Caco-2 (cell line): ENCODE measurements around the gene NES. TPM values are rescaled to one million over a fixed set of nuclear protein-coding genes. Genes with fewer than 3 reads are reported as not detected.

Experiments used
- BruUV-seq: library from RNA; stranded (reverse); fragments of 400-500 nt; replicated peaks from 2 replicates; lab custom pipeline; 2021; lab: Mats Ljungman, UMichigan
- CTCF ChIA-PET: fragments of 300-600 bp; sonication (Branson Sonifier 250); formaldehyde crosslinking; loops from one replicate; lab custom pipeline; 2022; ENCODE audit warnings: antibody characterized with exemption; lab: Charles Lee
- POLR2A ChIA-PET: fragments of 300-600 bp; sonication (Branson Sonifier 250); formaldehyde crosslinking; loops from one replicate; lab custom pipeline; 2022; ENCODE audit warnings: antibody characterized with exemption; lab: Charles Lee
- DNase-seq, 2 experiments: peaks; one replicate each; pipeline versions ENCODE4 v3.0.0 to v3.0.0-alpha.2; 2020 to 2022
- H3K27me3 ChIP-seq: replicated peaks from 2 replicates; pipeline ENCODE4 v1.6.0; 2011; ENCODE audit warnings: low read length; ENCODE audit not compliant: control insufficient read depth, insufficient read depth
- H3K36me3 ChIP-seq: 2 replicates; pipeline ENCODE4 v1.5.1; 2011; ENCODE audit warnings: low read length; ENCODE audit not compliant: control insufficient read depth, insufficient read depth
- H3K4me1 ChIP-seq: fragments of 250-450 bp; sonication (Bioruptor Pico); 2 replicates; pipeline ENCODE4 v1.5.1; 2020; ENCODE audit warnings: mild to moderate bottlenecking
- H3K4me3 ChIP-seq: 2 replicates; pipeline ENCODE4 v1.5.1; 2011; ENCODE audit warnings: low read depth, mild to moderate bottlenecking, control low read depth, low read length
- H3K9me3 ChIP-seq: fragments of 250-450 bp; sonication (Bioruptor Pico); 2 replicates; pipeline ENCODE4 v1.5.1; 2020; ENCODE audit warnings: mild to moderate bottlenecking, moderate library complexity
- H3K27ac Mint-ChIP-seq: one replicate; pipeline ENCODE4 v1.8.0; 2022; ENCODE audit warnings: mixed read lengths; ENCODE audit not compliant: unreplicated experiment
- H3K27me3 Mint-ChIP-seq: one replicate; pipeline ENCODE4 v1.8.0; 2022; ENCODE audit warnings: mixed read lengths; ENCODE audit not compliant: insufficient read depth, unreplicated experiment
- H3K36me3 Mint-ChIP-seq: one replicate; pipeline ENCODE4 v1.8.0; 2022; ENCODE audit warnings: mild to moderate bottlenecking, mixed read lengths; ENCODE audit not compliant: insufficient read depth, unreplicated experiment
- H3K4me1 Mint-ChIP-seq: one replicate; pipeline ENCODE4 v1.8.0; 2022; ENCODE audit warnings: low read depth, mixed read lengths; ENCODE audit not compliant: unreplicated experiment
- H3K4me3 Mint-ChIP-seq: one replicate; pipeline ENCODE4 v1.8.0; 2022; ENCODE audit warnings: mild to moderate bottlenecking, moderate library complexity, mixed read lengths; ENCODE audit not compliant: unreplicated experiment
- H3K9me3 Mint-ChIP-seq: one replicate; pipeline ENCODE4 v1.8.0; 2022; ENCODE audit warnings: mixed read lengths; ENCODE audit not compliant: unreplicated experiment
- intact Hi-C: fragments of 100-400 bp; cut with micrococcal nuclease; formaldehyde crosslinking; loops from one replicate; pipeline ENCODE4 v1.10.0; 2022; ENCODE audit not compliant: unreplicated experiment
- total RNA-seq: library from RNA; stranded (reverse); gene quantifications from 2 replicates; pipeline ENCODE4 v1.2.3, GENCODE V29; 2022
- TF ChIP-seq, protein P1 (sequence below), 2 experiments: fragments of 200-600 bp in 1 of 2; IDR thresholded peaks; 1 replicate in 1 of 2; 2 replicates in 1 of 2; pipeline versions ENCODE4 v1.5.1 to v1.8.0; 2011 to 2022; ENCODE audit warnings: antibody characterized with exemption in 1 of 2, control low read depth in 1 of 2, inconsistent platforms in 1 of 2, low read depth in 1 of 2, low read length in 1 of 2, mild to moderate bottlenecking in 1 of 2, moderate library complexity in 1 of 2; ENCODE audit not compliant: insufficient read depth in 1 of 2, severe bottlenecking in 1 of 2, unreplicated experiment in 1 of 2

Gene NES
- total RNA-seq, 1 experiment from 2014 or later, result 18.0 TPM

GRCh38 chr1:156625436-156626078 is 51.6 kb downstream of the NES start:
- Mint-ChIP-seq H3K36me3 (no peaks in the 10 kb centered on the region), H3K27me3 (peaks cover 21% of the 10 kb centered on the region), H3K4me3 (peak overlapping the region; percentile 64), H3K27ac (no peak overlapping the region), H3K9me3 (no peaks in the 10 kb centered on the region), H3K4me1 (peaks cover 17% of the 10 kb centered on the region)
- ChIA-PET POLR2A (interaction anchor here (0.6 kb wide), 1 partner anchor 39 kb away, joined by 3 read pairs; no protein-coding TSS in a partner anchor), CTCF (interaction anchor here (1.0 to 2.5 kb wide), 4 partner anchors 23 to 64 kb away, joined by 3 to 19 read pairs (median 16); partner anchors contain the start of gene NES)
- Histone ChIP-seq H3K4me3 (peak overlapping the region; percentile 28), H3K4me1 (peaks cover 13% of the 10 kb centered on the region), H3K27me3 (peaks cover 1% of the 10 kb centered on the region; the same call in 1 of the 2 replicates), H3K36me3 (no peaks in the 10 kb centered on the region), H3K9me3 (no peaks in the 10 kb centered on the region)
- peak; percentile 50 to 62 for DNase-seq
- no TSS peak for BruUV-seq
- intact Hi-C loops, result no loop called here
- TF ChIP-seq, protein P1, sequence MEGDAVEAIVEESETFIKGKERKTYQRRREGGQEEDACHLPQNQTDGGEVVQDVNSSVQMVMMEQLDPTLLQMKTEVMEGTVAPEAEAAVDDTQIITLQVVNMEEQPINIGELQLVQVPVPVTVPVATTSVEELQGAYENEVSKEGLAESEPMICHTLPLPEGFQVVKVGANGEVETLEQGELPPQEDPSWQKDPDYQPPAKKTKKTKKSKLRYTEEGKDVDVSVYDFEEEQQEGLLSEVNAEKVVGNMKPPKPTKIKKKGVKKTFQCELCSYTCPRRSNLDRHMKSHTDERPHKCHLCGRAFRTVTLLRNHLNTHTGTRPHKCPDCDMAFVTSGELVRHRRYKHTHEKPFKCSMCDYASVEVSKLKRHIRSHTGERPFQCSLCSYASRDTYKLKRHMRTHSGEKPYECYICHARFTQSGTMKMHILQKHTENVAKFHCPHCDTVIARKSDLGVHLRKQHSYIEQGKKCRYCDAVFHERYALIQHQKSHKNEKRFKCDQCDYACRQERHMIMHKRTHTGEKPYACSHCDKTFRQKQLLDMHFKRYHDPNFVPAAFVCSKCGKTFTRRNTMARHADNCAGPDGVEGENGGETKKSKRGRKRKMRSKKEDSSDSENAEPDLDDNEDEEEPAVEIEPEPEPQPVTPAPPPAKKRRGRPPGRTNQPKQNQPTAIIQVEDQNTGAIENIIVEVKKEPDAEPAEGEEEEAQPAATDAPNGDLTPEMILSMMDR (IDR thresholded peaks at IDR 0.05; ENCODE audit: insufficient read depth in 1 of 2, low read depth in 1 of 2, low read length in 1 of 2, severe bottlenecking in 1 of 2, unreplicated experiment in 1 of 2), result peak; percentile 74 to 75

DNA sequence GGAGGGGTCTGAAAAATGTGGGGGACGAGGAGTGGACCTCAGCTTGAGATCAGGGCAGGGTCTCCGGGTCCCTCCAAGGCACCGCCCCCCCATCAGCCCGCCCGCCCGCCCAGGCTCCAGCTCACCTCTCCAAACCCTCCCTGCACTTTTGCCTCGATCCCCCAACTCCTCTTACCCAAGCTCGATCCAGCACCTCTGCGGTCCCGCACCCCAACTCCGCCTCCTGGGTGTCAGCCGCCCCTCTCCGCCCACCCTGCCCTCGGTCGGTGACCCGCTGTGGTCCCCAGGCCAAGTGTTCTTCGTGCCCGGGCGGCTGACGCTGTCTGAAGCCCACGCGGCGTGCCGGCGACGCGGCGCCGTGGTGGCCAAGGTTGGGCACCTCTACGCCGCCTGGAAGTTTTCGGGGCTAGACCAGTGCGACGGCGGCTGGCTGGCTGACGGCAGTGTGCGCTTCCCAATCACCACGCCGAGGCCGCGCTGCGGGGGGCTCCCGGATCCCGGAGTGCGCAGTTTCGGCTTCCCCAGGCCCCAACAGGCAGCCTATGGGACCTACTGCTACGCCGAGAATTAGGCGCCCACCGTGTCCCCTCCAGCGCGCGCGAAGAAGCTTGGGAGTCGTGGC is 52.3 kb downstream of the NES start:
- H3K4me1 Mint-ChIP-seq, result peaks cover 17% of the 10 kb centered on the region
- H3K4me3 Mint-ChIP-seq, result peak overlapping the region; percentile 64
- H3K27ac Mint-ChIP-seq, result no peak overlapping the region
- peak overlapping the region; percentile 28 for H3K4me3 ChIP-seq
- no TSS peak for BruUV-seq
- ChIA-PET CTCF (interaction anchor here (0.5 to 2.5 kb wide), 18 partner anchors 10 to 205 kb away, joined by 3 to 19 read pairs (median 5); partner anchors contain the start of gene NES), POLR2A (interaction anchor here (0.6 to 0.9 kb wide), 2 partner anchors 40 to 52 kb away, joined by 3 to 4 read pairs; partner anchors contain the start of gene NES)
- H3K27me3 Mint-ChIP-seq, result peaks cover 25% of the 10 kb centered on the region
- TF ChIP-seq, protein P1 (IDR thresholded peaks at IDR 0.05; ENCODE audit: insufficient read depth in 1 of 2, low read depth in 1 of 2, low read length in 1 of 2, severe bottlenecking in 1 of 2, unreplicated experiment in 1 of 2), result no peak
- H3K4me1 ChIP-seq, result peaks cover 13% of the 10 kb centered on the region
- intact Hi-C loops, result no loop called here
- H3K9me3 Mint-ChIP-seq, result no peaks in the 10 kb centered on the region
- peak in 1 of 2 experiments; percentile 18 for DNase-seq
- no peaks in the 10 kb centered on the region for H3K9me3 ChIP-seq
- H3K36me3 Mint-ChIP-seq, result no peaks in the 10 kb centered on the region
- H3K27me3 ChIP-seq, result peaks cover 1% of the 10 kb centered on the region; the same call in 1 of the 2 replicates
- no peaks in the 10 kb centered on the region for H3K36me3 ChIP-seq
